ENCODE results near the gene CNR2.
"Not testable (repeated sequence)": the region's sequence is repeated elsewhere in the genome, so short reads cannot be mapped to it uniquely, and the experiment has no call there.

The CNR2 gene

GRCh38 chr1:23916209-23917131 is 3.3 kb upstream of the CNR2 start:
- in situ Hi-C loops (cut with MboI; ENCODE audit: low sequenced_read_pairs), result no loop called here

GRCh38 chr1:23915466-23915865 is 2.3 kb upstream of the CNR2 start:
- in situ Hi-C loops (cut with MboI; ENCODE audit: low sequenced_read_pairs), result no loop called here

DNA sequence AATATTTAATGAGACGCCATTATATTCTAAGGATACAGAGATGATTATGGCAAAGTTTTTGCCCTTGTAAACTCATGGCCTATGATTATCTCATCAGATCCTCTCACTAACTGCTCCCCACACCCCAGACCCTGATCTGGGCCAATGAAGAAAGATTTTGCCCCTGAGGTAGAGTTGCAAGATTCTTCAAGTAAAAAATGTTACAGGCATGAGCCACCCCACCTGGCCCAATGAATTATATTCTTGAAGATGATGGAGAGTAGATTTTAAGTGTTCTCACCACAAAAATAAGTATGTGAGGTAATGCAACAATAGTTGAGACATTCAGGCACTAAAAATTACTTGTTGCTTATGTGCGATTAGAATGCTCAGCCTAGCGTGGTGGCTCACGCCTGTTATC is 1.8 kb upstream of the CNR2 start:
- in situ Hi-C loops (cut with MboI; ENCODE audit: low sequenced_read_pairs), result no loop called here

DNA sequence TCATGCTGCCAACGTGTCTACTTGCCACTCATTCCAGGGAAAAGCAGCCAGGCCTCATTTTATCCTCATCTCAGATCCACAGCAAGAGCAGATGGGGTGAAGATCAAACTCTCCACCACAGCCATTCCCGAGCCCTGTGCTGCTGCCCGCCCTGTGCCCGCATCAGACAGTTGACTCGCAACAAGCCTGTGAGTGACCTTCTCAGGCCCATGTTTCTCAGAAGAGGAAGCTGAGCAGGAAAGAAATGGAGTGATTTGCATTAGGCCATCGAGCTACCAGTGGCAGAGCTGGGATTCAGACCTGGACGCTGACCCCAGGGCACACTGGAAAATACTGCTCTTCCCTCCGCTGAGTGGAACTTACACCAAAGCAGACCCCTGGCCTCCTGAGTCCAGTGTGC is 1.2 kb downstream of the CNR2 start:
- in situ Hi-C loops (cut with MboI; ENCODE audit: low sequenced_read_pairs), result no loop called here

- in situ Hi-C loops (cut with MboI; ENCODE audit: low sequenced_read_pairs), result no loop called here
Observed at GRCh38 chr1:23910553-23911246, 2.5 kb downstream of the CNR2 start.

DNA sequence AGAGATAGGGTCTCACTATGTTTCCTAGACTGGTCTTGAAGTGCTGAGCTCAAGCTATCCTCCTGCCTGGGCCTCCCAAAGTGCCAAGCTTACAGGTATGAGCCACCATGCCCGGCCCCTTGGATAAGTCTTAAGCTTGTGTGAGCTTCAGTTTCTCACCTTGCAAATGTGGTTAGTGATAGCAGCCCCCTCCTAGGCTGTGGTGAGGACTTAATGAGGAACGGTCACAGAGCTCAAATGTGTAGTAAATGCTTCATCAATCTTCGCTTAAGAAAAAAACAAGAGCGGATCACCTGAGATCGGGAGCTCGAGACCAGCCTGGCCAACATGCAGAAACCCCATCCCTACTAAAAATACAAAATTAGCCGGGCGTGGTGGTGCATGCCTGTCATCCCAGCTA is 3.0 kb downstream of the CNR2 start:
- in situ Hi-C loops (cut with MboI; ENCODE audit: low sequenced_read_pairs), result no loop called here

DNA sequence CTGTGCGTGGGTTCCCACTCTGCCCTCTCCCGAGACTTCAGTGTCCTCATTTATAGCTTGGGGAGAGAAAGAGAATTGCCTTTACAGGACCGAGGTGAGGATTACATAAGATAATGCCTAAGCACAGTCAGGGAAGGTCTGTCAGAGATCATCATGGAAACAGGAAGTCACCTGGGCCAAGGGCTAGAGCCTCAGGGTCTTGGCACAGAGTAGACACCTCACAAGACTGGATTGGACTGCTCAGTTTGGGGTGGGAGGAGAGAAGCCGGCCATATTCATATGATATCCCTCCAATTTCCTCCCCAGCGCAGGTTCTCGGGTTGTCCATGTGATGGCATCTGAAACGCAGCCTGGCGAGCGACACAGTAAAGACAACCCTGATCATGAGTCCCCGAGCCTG is 3.8 kb downstream of the CNR2 start:
- in situ Hi-C loops (cut with MboI; ENCODE audit: low sequenced_read_pairs), result no loop called here

DNA sequence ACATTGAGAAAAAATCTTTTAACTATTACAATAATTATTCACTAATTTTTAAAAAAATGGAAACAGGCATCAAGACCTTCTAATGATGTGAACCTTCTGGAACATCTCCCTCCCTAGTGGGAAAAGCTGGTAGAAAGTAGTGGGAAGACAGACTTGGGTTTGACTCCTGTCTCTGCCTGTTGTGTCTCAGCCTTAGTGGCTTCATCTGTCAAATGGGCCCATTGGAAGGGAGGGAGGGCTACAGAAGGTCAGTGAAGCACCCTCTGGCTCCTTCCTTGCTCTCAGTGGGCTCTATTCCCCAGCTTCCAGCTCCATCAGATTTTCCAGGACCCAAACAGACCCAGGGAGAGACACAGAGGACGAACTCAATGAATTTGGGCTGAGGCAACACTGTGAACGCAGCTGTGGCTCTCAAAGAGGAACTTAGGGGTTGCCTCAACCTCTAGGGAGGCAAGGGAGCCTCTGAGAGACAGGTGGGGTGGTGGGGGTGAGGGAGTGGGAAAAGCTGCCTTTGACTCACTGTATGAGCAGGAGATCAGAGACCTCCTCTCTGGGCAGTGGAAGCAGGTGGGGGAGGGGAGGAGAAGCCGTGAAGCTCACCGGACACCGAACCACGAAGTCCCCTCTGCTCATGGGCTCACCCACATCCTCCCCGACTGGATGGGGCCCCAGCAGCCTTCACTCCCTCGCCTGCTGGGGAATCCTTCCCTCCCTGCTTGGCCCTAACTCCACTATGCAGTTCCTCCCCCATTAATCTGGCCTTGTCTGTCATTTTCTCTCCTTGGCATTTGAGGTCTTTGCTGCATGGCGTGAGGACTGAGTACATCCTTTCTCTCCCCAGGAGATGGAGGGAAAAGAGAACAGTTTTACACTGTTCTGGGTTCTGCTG is 4.5 kb downstream of the CNR2 start:
- in situ Hi-C loops (cut with MboI; ENCODE audit: low sequenced_read_pairs), result no loop called here

- in situ Hi-C loops (cut with MboI; ENCODE audit: low sequenced_read_pairs), result no loop called here
Observed at GRCh38 chr1:23906731-23907130, 6.4 kb downstream of the CNR2 start.

DNA sequence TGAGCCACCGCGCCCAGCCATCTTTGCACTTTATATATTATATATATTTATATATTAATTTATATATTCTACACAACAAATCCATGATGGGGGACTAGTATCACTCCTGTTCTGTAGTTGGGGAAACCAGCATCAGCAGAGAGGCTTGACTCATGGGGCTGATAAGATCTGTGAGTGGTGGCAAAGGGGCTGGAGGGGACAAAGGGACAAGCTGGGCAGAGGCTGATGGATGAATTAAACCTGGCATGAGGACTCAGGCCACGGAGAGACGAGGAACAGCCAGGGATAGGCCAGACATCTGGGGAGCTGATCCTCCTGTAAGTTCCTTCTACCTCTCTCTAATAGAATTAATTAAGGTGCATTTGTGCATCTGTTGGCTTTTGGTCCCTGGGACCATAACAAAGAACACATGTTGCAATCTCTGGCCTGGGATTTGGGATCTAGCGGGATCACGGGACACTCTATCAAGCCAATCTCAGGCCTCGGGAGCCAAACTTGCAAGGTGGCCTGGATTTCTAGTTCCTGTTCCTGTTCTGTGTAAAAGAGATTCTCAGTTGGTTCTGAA is 7.6 kb downstream of the CNR2 start:
- in situ Hi-C loops (cut with MboI; ENCODE audit: low sequenced_read_pairs), result no loop called here

DNA sequence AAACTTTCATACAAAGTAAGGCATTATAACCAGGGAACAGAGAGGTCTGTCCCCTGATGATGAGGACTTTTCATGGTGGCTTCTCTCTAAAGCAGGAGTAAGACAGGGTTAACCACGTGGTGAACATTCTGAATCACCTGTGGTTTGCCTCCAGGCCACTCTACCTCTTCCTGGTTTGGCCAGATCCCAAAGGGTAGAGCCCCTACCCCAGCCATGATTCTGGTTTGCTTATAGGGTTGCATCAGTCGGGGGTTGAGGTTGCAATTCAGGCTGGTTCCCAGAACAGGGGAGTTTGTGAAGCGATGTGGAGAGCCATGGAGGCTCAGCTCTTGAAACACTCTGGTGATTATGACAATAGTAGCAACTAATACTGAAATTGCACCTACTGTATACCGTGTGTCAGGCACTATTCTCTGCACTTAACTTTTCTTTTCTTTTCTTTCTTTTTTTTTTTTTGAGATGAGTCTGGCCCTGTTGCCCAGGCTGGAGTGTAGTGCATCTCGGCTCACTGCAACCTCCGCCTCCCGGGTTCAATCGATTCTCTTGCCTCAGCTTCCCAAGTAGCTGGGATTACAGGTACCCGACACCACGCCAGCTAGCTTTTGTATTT is 8.3 kb downstream of the CNR2 start:
- in situ Hi-C loops (cut with MboI; ENCODE audit: low sequenced_read_pairs), result no loop called here

- in situ Hi-C loops (cut with MboI; ENCODE audit: low sequenced_read_pairs), result no loop called here
Observed at GRCh38 chr1:23903754-23904153, 9.4 kb downstream of the CNR2 start.

DNA sequence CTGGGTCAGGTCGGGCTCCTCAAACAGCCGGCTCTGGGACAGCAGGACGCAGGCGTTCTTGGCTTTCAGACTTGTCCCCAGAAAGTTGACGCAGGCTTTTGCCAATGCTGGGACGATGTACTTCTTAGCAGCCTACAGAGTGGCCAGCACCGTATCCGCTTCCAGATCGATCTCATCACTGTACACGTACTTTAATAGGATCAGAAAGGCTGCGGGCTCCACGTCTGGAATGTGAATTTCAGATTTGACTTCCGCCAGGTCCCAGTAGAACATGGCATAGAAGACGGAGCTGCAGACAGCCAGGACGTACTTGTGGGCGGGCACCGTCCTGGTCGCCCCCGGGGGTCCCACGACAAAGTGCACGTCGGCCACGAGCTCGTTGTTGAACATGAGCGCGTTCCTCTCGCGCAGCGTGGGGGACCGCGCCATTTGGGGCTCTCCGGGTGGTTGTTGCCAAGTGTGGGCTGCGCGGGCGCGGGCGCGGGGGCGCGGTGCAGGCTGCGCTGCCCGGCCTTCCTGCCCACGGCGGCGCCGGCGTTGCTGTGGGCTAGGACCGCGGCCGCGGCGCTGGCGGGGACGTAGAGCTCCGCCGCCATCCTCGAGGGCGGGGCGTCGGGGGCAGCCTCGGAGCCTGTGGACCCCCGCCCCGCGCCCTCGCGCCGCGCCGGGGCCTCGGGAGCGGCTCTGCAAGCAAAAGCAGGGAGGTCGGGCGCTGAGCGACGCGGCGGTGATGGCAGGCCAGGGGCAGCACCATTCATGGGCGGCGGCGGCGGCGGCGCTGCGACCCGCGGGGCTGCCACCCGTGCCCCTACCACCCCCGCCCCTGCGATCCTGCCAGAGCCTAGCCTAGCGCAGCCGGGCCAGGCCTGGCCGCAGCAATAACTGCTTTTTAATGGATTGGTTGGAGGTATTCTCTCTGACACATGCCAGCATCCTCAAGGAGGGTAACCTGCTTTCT is 10.6 kb downstream of the CNR2 start:
- in situ Hi-C loops (cut with MboI; ENCODE audit: low sequenced_read_pairs), result no loop called here

DNA sequence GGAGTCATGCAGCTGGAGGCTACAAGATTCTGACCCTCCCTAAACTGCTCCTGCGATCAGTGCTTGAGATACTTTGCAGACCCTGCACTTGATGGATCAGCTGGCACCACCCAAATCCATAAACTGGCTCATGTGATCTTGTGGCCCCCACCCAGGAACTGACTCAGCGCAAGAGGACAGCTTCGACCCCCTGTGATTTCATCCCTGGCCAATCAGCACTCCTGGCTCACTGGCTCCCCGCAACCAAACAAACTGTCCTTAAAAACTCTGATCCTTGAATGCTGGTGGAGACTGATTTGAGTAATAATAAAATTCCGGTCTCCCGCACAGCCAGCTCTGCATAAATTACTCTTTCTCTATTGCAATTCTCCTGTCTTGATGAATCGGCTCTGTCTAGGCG is 13.1 kb downstream of the CNR2 start:
- in situ Hi-C loops (cut with MboI; ENCODE audit: low sequenced_read_pairs), result not testable (repeated sequence)

- in situ Hi-C loops (cut with MboI; ENCODE audit: low sequenced_read_pairs), result no loop called here
Observed at GRCh38 chr1:23899070-23899469, 14.1 kb downstream of the CNR2 start.

- in situ Hi-C loops (cut with MboI; ENCODE audit: low sequenced_read_pairs), result no loop called here
Observed at GRCh38 chr1:23897083-23897482, 16.1 kb downstream of the CNR2 start.

GRCh38 chr1:23896491-23896890 is 16.7 kb downstream of the CNR2 start:
- in situ Hi-C loops (cut with MboI; ENCODE audit: low sequenced_read_pairs), result no loop called here

- in situ Hi-C loops (cut with MboI; ENCODE audit: low sequenced_read_pairs), result no loop called here
Observed at GRCh38 chr1:23895993-23896392, 17.2 kb downstream of the CNR2 start.

DNA sequence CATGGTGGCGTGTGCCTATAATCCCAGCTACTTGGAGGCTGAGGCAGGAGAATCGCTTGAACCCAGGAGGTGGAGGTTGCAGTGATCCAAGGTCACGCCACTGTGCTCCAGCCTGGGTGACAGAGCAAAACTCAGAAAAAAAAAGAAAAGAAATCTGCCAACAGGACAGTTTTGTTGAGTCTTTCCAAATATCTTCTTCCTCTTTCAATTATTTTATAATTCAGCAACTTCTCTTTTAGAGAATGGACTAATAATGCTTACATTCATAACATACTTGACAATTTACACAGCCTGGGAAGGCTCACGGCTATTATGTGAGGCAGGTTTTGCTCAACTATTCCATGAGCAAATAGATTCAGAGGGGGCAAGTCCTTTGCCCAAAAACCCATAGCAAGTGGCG is 18.1 kb downstream of the CNR2 start:
- in situ Hi-C loops (cut with MboI; ENCODE audit: low sequenced_read_pairs), result no loop called here

All from hTERT RPE-1 (cell line).